H1 (cell line): ENCODE measurements around the gene MYL3. TPM values are rescaled to one million over a fixed set of nuclear protein-coding genes. Genes with fewer than 3 reads are reported as not detected.

Experiments used
- ATF3 ChIP-seq: IDR thresholded peaks from 2 replicates; pipeline ENCODE4 v1.6.1; 2011; ENCODE audit warnings: low read depth, mild to moderate bottlenecking, low read length; ENCODE audit not compliant: insufficient read depth
- CREB1 ChIP-seq: IDR thresholded peaks from 2 replicates; pipeline ENCODE4 v1.6.1; 2012; ENCODE audit warnings: inconsistent platforms
- EGR1 ChIP-seq: IDR thresholded peaks from 2 replicates; pipeline ENCODE4 v1.6.1; 2011; ENCODE audit warnings: low read depth, low read length, borderline replicate concordance
- KDM4A ChIP-seq: IDR thresholded peaks from one replicate; pipeline ENCODE4 v1.7.1; 2012; ENCODE audit warnings: low read depth, mild to moderate bottlenecking, moderate library complexity, low read length, inconsistent platforms; ENCODE audit not compliant: severe bottlenecking
- PHF8 ChIP-seq: fragments of 200-600 bp; sonication (generic); conservative IDR thresholded peaks from 2 replicates; pipeline ENCODE4 v1.7.1; 2012; ENCODE audit warnings: low read depth, mild to moderate bottlenecking, inconsistent platforms, low read length, moderate library complexity
- RAD21 ChIP-seq, 2 experiments: IDR thresholded peaks in 1 of 2; conservative IDR thresholded peaks in 1 of 2; 2 replicates each; pipeline ENCODE4 v1.6.1; 2011; ENCODE audit warnings: low read depth in 2 of 2, low read length in 2 of 2, improper control_type of control experiment in 1 of 2, inconsistent platforms in 1 of 2, mild to moderate bottlenecking in 1 of 2, moderate library complexity in 1 of 2
- SIRT6 ChIP-seq: IDR thresholded peaks from one replicate; pipeline ENCODE4 v1.7.1; 2012; ENCODE audit warnings: low read length, inconsistent platforms
- ZNF274 ChIP-seq: IDR thresholded peaks from 2 replicates; pipeline ENCODE4 v1.7.0; 2012; ENCODE audit warnings: low read length, borderline replicate concordance; ENCODE audit errors: extremely low read depth
- polyA plus RNA-seq, 7 experiments: library from polyadenylated mRNA; depleted of rRNA in 3 of 7; stranded (reverse) in 5 of 7; unstranded in 2 of 7; fragments of >200 nt in 5 of 7; fragments of 200-250 nt in 2 of 7; gene quantifications; 1 replicate in 5 of 7; 2 replicates in 1 of 7; 4 replicates in 1 of 7; pipeline versions ENCODE4 v1.2.1 to v1.2.3, GENCODE V29; 2011 to 2013; ENCODE audit warnings: missing spikeins in 2 of 7, mixed read lengths in 2 of 7
- total RNA-seq: library from RNA; stranded (reverse); fragmentation: NEBNext Ultra II Directional; extraction: Animal tissue kit (Norgen Biotek cat#: 25700); gene quantifications from 2 replicates; pipeline ENCODE4 v1.2.1, GENCODE V29; 2021
- TF ChIP-seq, protein P1 (sequence below): IDR thresholded peaks from 2 replicates; pipeline ENCODE4 v1.6.1; 2012; ENCODE audit warnings: inconsistent platforms

Gene MYL3
- total and polyA plus RNA-seq, 2 of the 8 experiments (the other 6 are each of a cell fraction or from before 2014, with no cell fraction given) = 0.06 TPM; not detected in 1

DNA sequence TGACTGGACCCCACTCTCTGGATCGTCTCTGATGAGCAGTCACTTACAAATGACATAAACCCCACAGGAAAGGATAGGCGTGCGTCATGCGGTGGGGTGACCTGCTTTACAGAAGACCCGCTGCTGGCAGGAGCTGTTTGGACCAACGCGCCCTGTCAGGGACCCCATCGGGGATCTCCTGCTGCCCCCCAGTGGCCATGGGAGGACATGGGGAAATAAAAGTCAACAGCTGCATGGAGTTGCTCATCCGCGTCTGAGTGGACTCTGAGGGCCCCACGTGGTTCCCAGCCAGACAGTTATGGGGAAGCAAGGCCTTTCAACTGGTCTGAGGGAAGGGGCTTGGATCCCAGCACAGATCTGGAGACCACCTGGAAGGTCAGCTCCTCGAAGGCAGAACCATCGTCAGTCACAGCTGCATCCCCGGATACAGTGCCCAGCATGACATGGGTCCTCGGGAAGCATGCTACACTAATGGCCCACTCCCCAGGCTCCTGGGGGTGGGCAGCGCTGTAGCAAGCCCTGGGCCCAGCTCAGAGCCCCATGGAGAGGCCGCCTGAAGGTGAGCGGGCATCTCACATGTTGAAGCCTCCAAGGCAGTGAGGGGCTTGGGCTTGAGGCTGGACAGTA lies 46.4 kb upstream of the MYL3 start (continued):
- TF ChIP-seq EGR1 = no peak
- TF ChIP-seq ATF3 = 0 out of 2 replicates have a peak, but pooled peaks have one; percentile 29
- peak; percentile 97 to 98 for TF ChIP-seq RAD21 (IDR thresholded peaks at IDR 0.05 in 1 of 2, conservative IDR thresholded peaks at IDR 0.05 in 1 of 2; ENCODE audit: low read depth in 2 of 2, low read length in 2 of 2)
- TF ChIP-seq PHF8 = no peak
- no peak for TF ChIP-seq ZNF274
- TF ChIP-seq KDM4A = no peak
- TF ChIP-seq SIRT6 = no peak
- TF ChIP-seq, protein P1, sequence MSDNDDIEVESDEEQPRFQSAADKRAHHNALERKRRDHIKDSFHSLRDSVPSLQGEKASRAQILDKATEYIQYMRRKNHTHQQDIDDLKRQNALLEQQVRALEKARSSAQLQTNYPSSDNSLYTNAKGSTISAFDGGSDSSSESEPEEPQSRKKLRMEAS = peak; percentile 52; the same call in 1 of the 2 replicates
- peak; percentile 44; the same call in 1 of the 2 replicates for TF ChIP-seq CREB1
- TF ChIP-seq, all 59 proteins: peak for 8
